GM18499 (cell line): ENCODE data around the gene IMMP2L.
"Not testable (repeated sequence)": the region's sequence is repeated elsewhere in the genome, so short reads cannot be mapped to it uniquely, and the experiment has no call there.

Source experiments
- ATAC-seq: cut with Tn5 transposase; IDR thresholded peaks from one replicate; pipeline ENCODE4 v1.9.1; 2021; ENCODE audit warnings: moderate number of reproducible peaks; ENCODE audit not compliant: insufficient read depth, unreplicated experiment

Gene IMMP2L

GRCh38 chr7:110759069-110759468 lies 803.2 kb downstream of the IMMP2L start:
- no peak for ATAC-seq

DNA sequence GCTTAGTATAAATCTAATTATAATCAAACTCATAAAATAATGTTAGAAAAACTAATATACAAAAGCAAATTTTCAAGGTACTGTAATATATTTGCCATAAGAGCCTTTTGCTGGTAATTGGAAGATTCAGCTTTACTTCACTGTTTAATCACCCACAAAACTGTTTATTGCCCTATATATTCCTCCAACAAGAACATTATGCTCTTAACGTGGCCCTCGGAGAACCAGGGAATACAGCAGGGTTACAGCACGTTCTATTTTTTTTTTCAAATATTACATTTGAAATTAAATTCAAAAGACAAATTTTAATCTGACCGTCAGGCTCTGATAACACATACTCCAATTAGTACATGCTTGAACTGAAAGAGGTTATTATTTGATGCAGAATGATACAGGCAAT lies 807.6 kb downstream of the IMMP2L start:
- ATAC-seq: no peak

- ATAC-seq: no peak
Observed at GRCh38 chr7:110750931-110751605, 811.2 kb downstream of the IMMP2L start.

DNA sequence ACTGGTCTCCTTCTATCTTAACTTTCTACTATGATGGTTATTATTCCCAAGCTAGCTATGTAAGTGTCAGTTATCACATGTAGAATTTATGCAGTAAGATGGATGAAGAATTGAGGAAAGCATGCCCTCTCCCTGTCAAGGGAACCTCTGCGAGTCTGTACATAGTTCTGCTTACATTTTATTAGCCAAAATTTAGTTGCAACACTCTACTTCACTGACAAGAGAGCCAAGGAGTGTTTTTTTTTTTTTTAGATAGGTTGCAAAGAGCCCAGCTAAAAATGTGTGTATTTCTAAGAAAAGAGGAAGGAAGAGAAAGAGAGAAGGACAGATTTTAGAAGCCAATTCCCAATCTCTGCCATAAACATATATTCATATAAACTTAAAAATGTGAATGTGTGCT lies 829.1 kb downstream of the IMMP2L start:
- ATAC-seq: no peak

- no peak for ATAC-seq
Observed at GRCh38 chr7:110724811-110725210, 837.5 kb downstream of the IMMP2L start.

GRCh38 chr7:110721395-110721794 lies 840.9 kb downstream of the IMMP2L start:
- ATAC-seq: no peak

- no peak for ATAC-seq
Observed at GRCh38 chr7:110720626-110721025, 841.7 kb downstream of the IMMP2L start.

DNA sequence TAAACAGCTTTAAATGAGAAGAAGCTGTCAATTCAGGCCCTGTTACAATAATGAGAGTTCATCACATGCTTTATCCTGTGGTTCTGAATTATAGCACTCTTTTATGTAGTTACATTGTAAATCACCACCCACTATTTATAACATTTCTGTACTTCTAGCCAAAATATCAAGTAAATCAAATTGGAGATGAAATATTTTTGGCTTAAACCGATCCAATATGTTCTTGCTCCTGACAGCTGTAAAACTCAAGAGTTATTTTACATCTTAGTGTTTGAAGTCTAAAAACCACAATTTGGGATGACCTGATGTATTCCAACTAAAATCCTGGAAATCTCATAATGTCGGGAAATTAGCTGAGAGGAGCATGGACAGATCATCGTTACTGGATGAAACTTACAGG lies 842.6 kb downstream of the IMMP2L start:
- no peak for ATAC-seq

GRCh38 chr7:110718503-110719205 lies 843.6 kb downstream of the IMMP2L start:
- no peak for ATAC-seq

DNA sequence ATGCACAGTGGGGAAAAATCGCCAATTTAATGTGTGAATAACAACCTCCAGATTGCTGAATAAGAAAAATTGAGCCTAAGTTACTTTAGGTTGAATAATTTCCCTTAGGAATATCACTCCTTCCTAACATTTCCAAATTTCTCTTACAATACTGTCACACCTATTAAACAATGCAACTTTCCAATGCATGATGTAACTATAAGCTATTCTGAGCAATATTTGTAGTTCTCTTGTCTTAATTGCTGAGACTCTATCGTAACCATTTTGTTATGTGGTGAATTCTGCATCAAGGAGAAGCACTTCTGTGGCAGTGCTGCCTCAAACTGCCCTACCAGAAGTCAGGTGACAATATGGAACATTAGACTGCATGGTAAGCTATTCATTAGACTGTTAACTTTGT lies 858.1 kb downstream of the IMMP2L start:
- no peak for ATAC-seq

DNA sequence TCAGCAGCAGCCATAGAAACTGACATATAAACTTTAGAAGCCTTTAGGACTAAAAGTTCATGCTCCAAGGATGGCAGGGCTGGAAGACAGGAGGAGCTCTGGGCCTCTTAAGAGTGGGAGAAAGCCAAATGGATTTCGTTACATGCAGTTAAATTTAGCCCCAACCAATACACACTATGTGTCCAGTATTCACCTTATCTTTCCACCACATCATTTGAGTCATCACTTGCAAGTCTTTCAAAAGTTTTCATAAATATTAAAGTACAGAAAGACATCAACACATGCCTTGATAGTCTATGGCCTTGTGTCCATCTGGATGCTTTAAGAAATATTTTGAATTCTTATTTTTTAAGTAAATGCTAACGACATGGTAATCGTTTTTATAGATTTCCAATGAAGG lies 863.7 kb downstream of the IMMP2L start:
- ATAC-seq: no peak

DNA sequence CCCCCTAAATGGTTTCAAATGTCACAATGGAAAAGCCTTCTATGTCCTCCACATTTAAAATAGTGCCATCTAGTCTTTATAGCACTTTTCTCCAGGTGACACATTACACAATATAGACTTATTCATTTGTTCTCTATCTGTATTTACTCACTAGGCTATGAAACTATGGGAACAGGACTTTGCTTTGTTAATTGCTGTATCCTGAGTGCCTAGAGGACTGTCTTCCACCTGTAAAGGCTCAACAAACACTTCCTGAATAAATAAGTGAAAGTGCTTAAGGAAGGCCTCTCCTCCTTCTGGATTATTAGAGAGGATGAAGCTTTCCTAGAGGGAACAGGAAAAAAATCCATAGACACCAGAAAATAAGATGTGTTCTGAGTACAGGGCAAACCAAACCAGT lies 868.9 kb downstream of the IMMP2L start:
- no peak for ATAC-seq

DNA sequence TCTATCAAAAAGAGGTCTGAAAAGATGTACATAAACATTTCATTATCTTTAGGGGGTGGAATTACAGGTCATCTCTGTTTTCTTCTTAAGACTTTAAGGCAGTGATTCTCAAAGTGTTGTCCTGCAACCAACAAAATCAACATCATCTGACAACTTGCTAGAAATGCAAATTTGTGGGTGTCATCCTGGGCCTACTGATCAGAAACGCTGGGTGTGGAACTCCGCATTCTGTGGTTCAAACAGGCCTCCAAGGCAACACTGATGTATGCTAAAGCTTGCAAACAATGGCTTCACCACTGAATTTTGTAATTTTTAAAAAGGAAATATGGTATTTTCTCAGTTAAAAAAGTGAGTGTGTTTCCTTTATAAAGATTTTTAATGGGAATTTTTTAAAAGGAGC lies 873.4 kb downstream of the IMMP2L start:
- ATAC-seq: no peak

DNA sequence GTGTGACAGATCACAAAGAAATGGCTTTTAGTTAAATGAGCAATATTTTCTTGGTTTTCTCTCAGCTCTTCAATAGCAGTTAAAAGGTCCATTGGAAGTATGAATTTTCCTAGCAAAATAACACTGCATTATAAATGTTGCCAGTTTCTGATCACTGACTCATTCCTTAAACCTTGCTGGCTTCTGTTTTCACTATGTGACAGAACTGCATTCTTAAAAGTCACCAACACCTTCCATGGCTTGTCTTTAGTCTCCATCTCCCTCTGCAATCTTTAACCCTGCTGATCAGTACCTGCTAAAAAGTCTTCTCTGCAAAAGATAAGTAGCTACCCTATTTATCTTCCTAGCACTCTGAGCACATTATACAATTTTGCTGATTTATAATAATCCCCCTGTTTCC lies 876.4 kb downstream of the IMMP2L start:
- ATAC-seq: no peak

DNA sequence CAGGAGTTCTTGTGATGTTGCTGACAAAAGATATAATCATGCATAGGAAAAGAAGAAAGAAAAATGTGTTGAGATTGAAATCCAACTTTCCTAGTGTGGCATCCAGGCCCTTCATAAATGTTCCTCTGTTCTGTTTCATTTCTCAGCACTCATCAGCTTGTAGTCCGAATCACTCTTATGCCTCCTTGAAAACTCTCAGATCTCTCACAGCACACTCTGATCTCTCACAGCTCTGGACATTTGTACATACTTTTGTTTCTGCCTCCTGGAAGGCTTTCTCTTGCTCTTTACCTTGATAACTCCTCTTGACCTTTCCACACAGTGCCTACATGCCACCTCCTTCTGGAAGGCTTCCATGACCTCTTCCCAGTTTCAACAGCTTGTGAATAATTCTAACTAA lies 880.4 kb downstream of the IMMP2L start:
- ATAC-seq: no peak

GRCh38 chr7:110677405-110677804 lies 884.9 kb downstream of the IMMP2L start:
- ATAC-seq: no peak

DNA sequence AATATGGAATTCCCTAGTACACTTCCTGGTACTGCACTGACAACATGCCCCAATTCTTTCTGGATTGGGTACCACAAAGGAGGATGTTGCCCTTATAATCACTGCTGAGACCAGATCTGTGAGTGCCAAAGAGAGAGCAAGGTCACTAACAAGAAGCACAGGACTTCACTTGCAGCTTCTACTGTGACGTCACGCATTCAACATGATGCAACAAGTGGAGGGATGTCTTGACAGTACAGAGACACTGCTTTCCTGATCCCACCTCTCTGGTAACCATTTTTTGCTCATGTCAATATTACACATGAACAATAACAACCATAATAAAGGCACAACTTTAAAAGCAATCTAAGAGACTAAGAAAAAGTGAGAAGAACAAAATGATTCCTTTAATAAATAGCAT lies 885.5 kb downstream of the IMMP2L start:
- ATAC-seq: no peak

GRCh38 chr7:110675383-110676103 lies 886.7 kb downstream of the IMMP2L start:
- no peak for ATAC-seq

DNA sequence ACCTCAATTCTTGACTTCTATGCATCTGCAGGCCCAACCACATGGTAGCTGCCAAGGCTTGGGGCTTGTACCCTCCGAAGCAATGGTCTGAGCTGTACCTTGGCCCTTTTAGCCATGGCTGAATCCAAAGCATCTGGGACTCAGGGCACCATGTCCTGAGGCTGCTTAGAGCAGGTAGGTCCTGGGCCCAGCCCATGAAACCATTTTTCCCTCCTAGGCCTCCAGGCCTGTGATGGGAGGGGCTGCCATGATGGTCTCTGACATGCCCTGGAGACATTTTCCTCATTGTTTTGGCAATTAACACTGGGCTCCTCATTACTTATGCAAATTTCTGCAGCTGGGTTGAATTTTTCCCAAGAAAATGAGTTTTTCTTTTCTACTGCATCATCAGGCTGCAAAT lies 889.1 kb downstream of the IMMP2L start:
- ATAC-seq: no peak

DNA sequence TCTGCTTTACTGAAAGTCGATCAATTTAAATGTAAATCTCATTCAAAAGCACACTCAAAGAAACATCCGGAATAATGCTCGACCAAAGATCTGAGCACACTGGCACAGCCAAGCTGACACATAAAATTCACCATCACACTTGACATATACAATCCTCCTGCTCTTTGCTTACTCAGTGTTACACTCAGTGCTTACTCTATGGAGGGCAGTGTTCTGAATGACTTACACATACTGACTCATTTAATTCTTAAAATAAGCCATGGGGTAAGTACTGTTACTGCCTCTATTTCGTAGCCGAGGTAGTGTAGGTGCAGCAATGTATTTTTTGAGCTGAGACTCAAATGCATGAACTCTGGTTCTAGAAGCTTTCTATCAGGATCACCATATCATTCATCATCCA lies 892.9 kb downstream of the IMMP2L start:
- ATAC-seq: no peak

GRCh38 chr7:110664803-110665202 lies 897.5 kb downstream of the IMMP2L start:
- no peak for ATAC-seq

DNA sequence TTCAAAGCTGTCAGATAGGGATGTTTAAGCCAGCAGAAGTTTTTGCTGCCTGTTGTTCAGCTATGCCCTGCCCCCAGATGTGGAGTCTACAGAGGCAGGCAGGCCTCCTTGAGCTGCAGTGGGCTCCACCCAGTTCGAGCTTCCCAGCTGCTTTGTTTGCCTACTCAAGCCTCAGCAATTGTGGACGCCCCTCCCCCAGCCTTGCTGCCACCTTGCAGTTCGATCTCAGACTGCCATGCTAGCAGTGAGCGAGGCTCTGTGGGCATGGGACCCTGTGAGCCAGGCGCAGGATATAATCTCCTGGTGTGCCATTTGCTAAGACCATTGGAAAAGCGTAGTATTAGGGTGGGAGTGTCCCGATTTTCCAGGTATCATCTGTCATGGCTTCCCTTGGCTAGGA lies 901.7 kb downstream of the IMMP2L start:
- ATAC-seq: not testable (repeated sequence)
